ENCODE measurements around the gene KCNIP1.

DNA sequence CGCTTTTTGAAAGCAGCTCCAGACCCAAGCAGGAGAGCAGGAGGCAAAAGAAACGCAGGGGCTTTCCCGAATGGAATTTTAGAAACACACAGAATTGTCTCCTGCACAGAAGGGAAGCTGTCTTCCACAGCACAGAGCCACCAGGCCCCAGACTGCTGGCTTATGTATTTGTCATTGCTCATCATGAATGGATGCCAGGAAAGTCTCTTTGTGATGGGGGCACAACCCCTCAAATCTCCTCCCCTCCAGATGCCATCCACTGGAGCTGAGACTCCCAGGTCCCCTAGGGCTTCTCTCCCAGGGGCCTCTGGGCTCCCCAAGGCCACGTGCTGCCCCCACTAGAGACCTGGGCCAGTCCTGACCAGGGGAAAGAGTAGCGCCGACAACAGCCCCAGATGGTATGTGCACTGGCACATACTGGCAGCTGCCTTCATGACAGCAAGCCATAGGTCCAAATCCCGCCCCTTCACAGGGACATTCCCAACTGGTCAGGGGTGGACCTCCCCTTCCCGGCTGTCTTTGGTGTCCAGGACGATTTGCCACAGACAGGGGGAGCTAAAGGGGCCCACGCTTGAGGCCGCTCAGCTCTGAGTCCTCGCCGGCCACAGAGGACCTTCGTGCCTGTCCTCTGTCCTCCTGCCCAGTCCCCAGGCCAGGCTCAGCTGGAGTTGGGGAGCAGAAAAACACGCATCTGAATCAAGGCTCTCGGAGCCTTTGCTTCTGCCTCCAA is 127.8 kb downstream of the KCNIP1 start:
- TF ChIP-seq CTCF (IDR thresholded peaks at IDR 0.05; ENCODE audit: insufficient read depth, low read length, poor library complexity, severe bottlenecking) = no peak
- TF ChIP-seq EZH2phosphoT487 (conservative IDR thresholded peaks at IDR 0.05; ENCODE audit: low read length) = no peak

Measured in SU-DHL-6 (cell line).